H1 (cell line): ENCODE data around the gene MEST. TPM values are rescaled to one million over a fixed set of nuclear protein-coding genes. Genes with fewer than 3 reads are reported as not detected.

ENCODE experiments used
- CTCF ChIA-PET: fragments of 300-600 bp; sonication (Branson Sonifier 250); formaldehyde crosslinking; loops from one replicate; lab custom pipeline; 2021; ENCODE audit not compliant: partially characterized antibody; lab: Charles Lee
- POLR2A ChIA-PET: fragments of 300-600 bp; sonication (Branson Sonifier 250); formaldehyde crosslinking; loops from one replicate; lab custom pipeline; 2021; ENCODE audit warnings: inconsistent platforms; ENCODE audit not compliant: partially characterized antibody; lab: Charles Lee
- DNase-seq, 2 experiments: peaks; one replicate each; pipeline versions ENCODE4 v3.0.0 to v3.0.0-alpha.2; 2010 to 2022; ENCODE audit warnings: low spot score in 2 of 2, low read depth in 1 of 2, mixed read lengths in 1 of 2
- FAIRE-seq: peaks from 2 replicates; lab custom pipeline; 2011; peaks lifted over from hg19 to GRCh38; lab: Jason Lieb, UNC
- H2AFZ ChIP-seq: 2 replicates; pipeline ENCODE4 v1.8.1; 2012; ENCODE audit warnings: low read length, inconsistent platforms
- H2AK5ac ChIP-seq: 2 replicates; pipeline ENCODE4 v1.6.1; 2013; ENCODE audit warnings: low read depth, low read length
- H2BK120ac ChIP-seq: replicated peaks from 2 replicates; pipeline ENCODE3; 2013; ENCODE audit warnings: low read depth, low read length, inconsistent platforms
- H2BK12ac ChIP-seq: 2 replicates; pipeline ENCODE4 v1.6.1; 2013; ENCODE audit warnings: low read depth, low read length
- H2BK15ac ChIP-seq: 2 replicates; pipeline ENCODE4 v1.6.1; 2013; ENCODE audit warnings: low read length
- H2BK20ac ChIP-seq: 2 replicates; pipeline ENCODE4 v1.6.1; 2013; ENCODE audit warnings: low read length
- H2BK5ac ChIP-seq: 2 replicates; pipeline ENCODE4 v1.6.1; 2013; ENCODE audit warnings: low read depth, low read length
- H3K14ac ChIP-seq: 2 replicates; pipeline ENCODE4 v1.6.1; 2013; ENCODE audit warnings: inconsistent platforms; ENCODE audit not compliant: insufficient read length
- H3K18ac ChIP-seq: 2 replicates; pipeline ENCODE4 v1.6.1; 2013; ENCODE audit warnings: low read length; ENCODE audit errors: extremely low read depth
- H3K23ac ChIP-seq: 2 replicates; pipeline ENCODE4 v1.6.1; 2013; ENCODE audit warnings: inconsistent platforms; ENCODE audit not compliant: insufficient read length
- H3K23me2 ChIP-seq: 2 replicates; pipeline ENCODE4 v1.6.1; 2013; ENCODE audit warnings: low read depth, low read length
- H3K27ac ChIP-seq: 2 replicates; pipeline ENCODE4 v1.6.1; 2011; ENCODE audit warnings: low read depth, low read length, inconsistent platforms
- H3K27me3 ChIP-seq, 4 experiments: replicated peaks in 1 of 4; 1 replicate in 1 of 4; 2 replicates in 3 of 4; pipeline versions ENCODE4 v1.6.1 to v1.8.1; 2011 to 2013; ENCODE audit warnings: low read length in 3 of 4, mild to moderate bottlenecking in 3 of 4, inconsistent platforms in 2 of 4, mixed read lengths in 2 of 4, moderate library complexity in 1 of 4; ENCODE audit not compliant: control insufficient read depth in 3 of 4, insufficient read depth in 3 of 4; ENCODE audit errors: extremely low read depth in 1 of 4
- H3K36me3 ChIP-seq, 4 experiments: 2 replicates each; pipeline versions ENCODE4 v1.6.1 to v1.8.1; 2011 to 2013; ENCODE audit warnings: mild to moderate bottlenecking in 4 of 4, low read length in 3 of 4, moderate library complexity in 2 of 4, control low read depth in 1 of 4, inconsistent platforms in 1 of 4; ENCODE audit not compliant: insufficient read depth in 4 of 4, control insufficient read depth in 2 of 4
- H3K4ac ChIP-seq: replicated peaks from 2 replicates; pipeline ENCODE3; 2013; ENCODE audit warnings: low read length, low read depth, mixed read lengths, inconsistent platforms; ENCODE audit not compliant: insufficient read length
- H3K4me1 ChIP-seq, 4 experiments: replicated peaks in 1 of 4; 1 replicate in 1 of 4; 2 replicates in 3 of 4; pipeline versions ENCODE4 v1.6.1 to v1.8.1; 2011 to 2013; ENCODE audit warnings: low read length in 3 of 4, inconsistent platforms in 2 of 4, mixed read lengths in 1 of 4; ENCODE audit not compliant: insufficient read depth in 4 of 4, control insufficient read depth in 3 of 4
- H3K4me2 ChIP-seq, 2 experiments: 2 replicates each; pipeline versions ENCODE4 v1.6.1 to v1.8.1; 2011 to 2013; ENCODE audit warnings: low read depth in 2 of 2, low read length in 2 of 2, control low read depth in 1 of 2, inconsistent platforms in 1 of 2, mild to moderate bottlenecking in 1 of 2; ENCODE audit not compliant: insufficient read depth in 1 of 2
- H3K4me3 ChIP-seq, 4 experiments: fragments of 200-600, 300-600 bp in 1 of 4; sonication (generic), shearing (Covaris generic), sonication (Bioruptor Twin) in 1 of 4; 2 replicates each; pipeline versions ENCODE4 v1.5.1 to v1.8.1; 2011 to 2016; ENCODE audit warnings: low read length in 4 of 4, low read depth in 3 of 4, control low read depth in 2 of 4, inconsistent platforms in 2 of 4, mild to moderate bottlenecking in 2 of 4, mixed read lengths in 1 of 4, moderate library complexity in 1 of 4; ENCODE audit not compliant: insufficient read depth in 2 of 4; ENCODE audit errors: extremely low read depth in 1 of 4
- H3K56ac ChIP-seq: replicated peaks from 2 replicates; pipeline ENCODE3; 2013; ENCODE audit warnings: low read depth, mild to moderate bottlenecking, mixed read lengths, low read length, inconsistent platforms; ENCODE audit not compliant: insufficient read length
- H3K79me1 ChIP-seq: 2 replicates; pipeline ENCODE4 v1.6.1; 2013; ENCODE audit warnings: low read depth, low read length, control low read depth
- H3K79me2 ChIP-seq, 2 experiments: 2 replicates each; pipeline versions ENCODE4 v1.6.1 to v1.8.1; 2012 to 2013; ENCODE audit warnings: low read length in 2 of 2, mild to moderate bottlenecking in 2 of 2, inconsistent platforms in 1 of 2; ENCODE audit not compliant: insufficient read depth in 2 of 2, control insufficient read depth in 1 of 2
- H3K9ac ChIP-seq, 4 experiments: replicated peaks in 1 of 4; 1 replicate in 1 of 4; 2 replicates in 3 of 4; pipeline versions ENCODE4 v1.6.1 to v1.8.1; 2011 to 2013; ENCODE audit warnings: low read depth in 3 of 4, low read length in 3 of 4, control low read depth in 2 of 4, mild to moderate bottlenecking in 2 of 4, moderate library complexity in 2 of 4, inconsistent platforms in 1 of 4; ENCODE audit errors: extremely low read depth in 1 of 4
- H3K9me3 ChIP-seq, 2 experiments: 2 replicates each; pipeline versions ENCODE4 v1.6.1 to v1.8.1; 2012 to 2013; ENCODE audit warnings: mild to moderate bottlenecking in 2 of 2, moderate library complexity in 2 of 2, control low read depth in 1 of 2, inconsistent platforms in 1 of 2, low read depth in 1 of 2, low read length in 1 of 2, mixed read lengths in 1 of 2; ENCODE audit not compliant: insufficient read depth in 2 of 2
- H4K20me1 ChIP-seq, 2 experiments: replicated peaks in 1 of 2; 2 replicates each; pipeline versions ENCODE3 to v1.8.1; 2011 to 2013; ENCODE audit warnings: inconsistent platforms in 2 of 2, low read length in 2 of 2, mild to moderate bottlenecking in 1 of 2; ENCODE audit not compliant: insufficient read depth in 2 of 2, control insufficient read depth in 1 of 2
- H4K5ac ChIP-seq: 2 replicates; pipeline ENCODE4 v1.6.1; 2013; ENCODE audit warnings: low read length, low read depth, mixed read lengths, inconsistent platforms; ENCODE audit not compliant: insufficient read length
- H4K8ac ChIP-seq: 2 replicates; pipeline ENCODE4 v1.8.0; 2013; ENCODE audit warnings: mild to moderate bottlenecking, moderate library complexity, low read length, inconsistent platforms; ENCODE audit not compliant: insufficient read depth; ENCODE audit errors: extremely low read depth
- H4K91ac ChIP-seq: replicated peaks from 2 replicates; pipeline ENCODE3; 2013; ENCODE audit warnings: low read length, mixed read lengths, inconsistent platforms; ENCODE audit not compliant: insufficient read length
- JUN ChIP-seq: IDR thresholded peaks from 2 replicates; pipeline ENCODE4 v1.6.1; 2011; ENCODE audit warnings: low read depth, mild to moderate bottlenecking, improper control_type of control experiment, low read length
- POLR2A ChIP-seq, 2 experiments: IDR thresholded peaks; 1 replicate in 1 of 2; 2 replicates in 1 of 2; pipeline ENCODE4 v1.6.1; 2011; ENCODE audit warnings: low read depth in 2 of 2, low read length in 2 of 2, mild to moderate bottlenecking in 2 of 2; ENCODE audit errors: control extremely low read depth in 1 of 2
- POU5F1 ChIP-seq: IDR thresholded peaks from 2 replicates; pipeline ENCODE4 v1.6.1; 2011; ENCODE audit warnings: low read depth, mild to moderate bottlenecking, low read length, moderate library complexity
- RAD21 ChIP-seq, 2 experiments: IDR thresholded peaks in 1 of 2; conservative IDR thresholded peaks in 1 of 2; 2 replicates each; pipeline ENCODE4 v1.6.1; 2011; ENCODE audit warnings: low read depth in 2 of 2, low read length in 2 of 2, improper control_type of control experiment in 1 of 2, inconsistent platforms in 1 of 2, mild to moderate bottlenecking in 1 of 2, moderate library complexity in 1 of 2
- TCF12 ChIP-seq: IDR thresholded peaks from 2 replicates; pipeline ENCODE4 v1.6.1; 2011; ENCODE audit warnings: low read depth, mild to moderate bottlenecking, low read length
- WGBS, 2 experiments: shearing (Covaris generic) in 1 of 2; methylation state at CpG; one replicate each; pipeline versions ENCODE4 v1.1.6 to v1.1.7; 2013 to 2015; ENCODE audit warnings: low lambda C conversion rate in 2 of 2, mixed read lengths in 2 of 2, inconsistent platforms in 1 of 2, low coverage in 1 of 2, missing lambda C conversion rate in 1 of 2; ENCODE audit not compliant: insufficient replicate concordance in 2 of 2, insufficient coverage in 1 of 2, insufficient read length in 1 of 2; ENCODE audit errors: extremely low coverage in 1 of 2, missing lambda C conversion rate in 1 of 2; 5-methylcytosine and 5-hydroxymethylcytosine counted together
- polyA plus RNA-seq, 7 experiments: library from polyadenylated mRNA; depleted of rRNA in 3 of 7; stranded (reverse) in 5 of 7; unstranded in 2 of 7; fragments of >200 nt in 5 of 7; fragments of 200-250 nt in 2 of 7; gene quantifications; 1 replicate in 5 of 7; 2 replicates in 1 of 7; 4 replicates in 1 of 7; pipeline versions ENCODE4 v1.2.1 to v1.2.3, GENCODE V29; 2011 to 2013; ENCODE audit warnings: missing spikeins in 2 of 7, mixed read lengths in 2 of 7
- total RNA-seq: library from RNA; stranded (reverse); fragmentation: NEBNext Ultra II Directional; extraction: Animal tissue kit (Norgen Biotek cat#: 25700); gene quantifications from 2 replicates; pipeline ENCODE4 v1.2.1, GENCODE V29; 2021

Gene MEST
- total and polyA plus RNA-seq, 2 of the 8 experiments (the other 6 are each of a cell fraction or from before 2014, with no cell fraction given): 176 to 269 TPM

DNA sequence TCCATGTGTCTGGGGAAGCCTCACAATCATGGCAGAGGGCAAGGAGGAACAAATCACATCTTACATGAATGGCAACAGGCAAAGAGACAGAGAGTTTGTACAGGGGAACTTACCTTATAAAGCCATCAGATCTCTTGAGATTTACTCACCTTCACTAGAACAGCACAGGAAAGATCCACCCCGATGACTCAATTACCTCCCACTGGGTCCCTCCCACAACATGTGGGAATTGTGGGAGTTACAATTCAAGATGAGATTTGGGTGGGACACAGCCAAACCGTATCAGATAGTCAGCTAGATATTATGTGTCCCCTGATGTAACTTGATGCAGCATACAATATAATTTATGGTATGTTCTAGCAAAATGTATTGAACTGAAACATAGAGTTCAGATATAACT is 36.9 kb upstream of the MEST start:
- Histone ChIP-seq H3K36me3 (no peaks in the 10 kb centered on the region), H3K79me1 (no peaks in the 10 kb centered on the region), H2AK5ac (no peak overlapping the region), H3K23ac (no peak overlapping the region), H3K23me2 (no peaks in the 10 kb centered on the region; the same call in 1 of the 2 replicates), H2BK20ac (no peak overlapping the region), H3K18ac (no peak overlapping the region), H2BK12ac (no peak overlapping the region), H4K8ac (no peak overlapping the region), H2BK120ac (no peak overlapping the region), H2BK5ac (no peak overlapping the region), H4K91ac (no peak overlapping the region), H3K9ac (no peak overlapping the region)
- CTCF ChIA-PET: no interaction called here
- 88% methylated on average over 2 of the region's 2 CpGs; no CpG with 5 or more reads in 1 of the 2 experiments for WGBS, 2 experiments
- no peak for TF ChIP-seq TCF12
- TF ChIP-seq POU5F1: no peak
- TF ChIP-seq JUN: no peak
- no peak for TF ChIP-seq POLR2A (IDR thresholded peaks at IDR 0.05; ENCODE audit: control extremely low read depth in 1 of 2, low read depth in 2 of 2, low read length in 2 of 2)
- no peak for TF ChIP-seq RAD21 (IDR thresholded peaks at IDR 0.05 in 1 of 2, conservative IDR thresholded peaks at IDR 0.05 in 1 of 2; ENCODE audit: low read depth in 2 of 2, low read length in 2 of 2)
- TF ChIP-seq, all 59 proteins: peak for 0
- Histone ChIP-seq H3K27me3 (no peaks in the 10 kb centered on the region), H3K79me2 (no peaks in the 10 kb centered on the region), H2AFZ (no peak overlapping the region), H3K14ac (no peak overlapping the region), H3K4me1 (no peaks in the 10 kb centered on the region), H3K4me3 (no peak overlapping the region), H3K56ac (no peak overlapping the region), H3K9me3 (peaks cover 6 to 7% of the 10 kb centered on the region in 2 experiments; a peak in 1 of 4 replicates), H3K4me2 (no peak overlapping the region), H3K4ac (no peak overlapping the region), H4K5ac (no peak overlapping the region), H3K27ac (no peak overlapping the region), H2BK15ac (no peak overlapping the region), H4K20me1 (no peaks in the 10 kb centered on the region)
- POLR2A ChIA-PET: interaction anchor here (1.5 kb wide), 1 partner anchor 182 kb away, joined by 3 read pairs; no protein-coding TSS in a partner anchor
- FAIRE-seq (no peak), DNase-seq (no peak)
